Measurements from ENCODE around the gene HTR7. TPM values are rescaled to one million over a fixed set of nuclear protein-coding genes. Genes with fewer than 3 reads are reported as not detected.

Gene HTR7
- total RNA-seq, 1 experiment from 2014 or later, result 1.2 TPM

DNA sequence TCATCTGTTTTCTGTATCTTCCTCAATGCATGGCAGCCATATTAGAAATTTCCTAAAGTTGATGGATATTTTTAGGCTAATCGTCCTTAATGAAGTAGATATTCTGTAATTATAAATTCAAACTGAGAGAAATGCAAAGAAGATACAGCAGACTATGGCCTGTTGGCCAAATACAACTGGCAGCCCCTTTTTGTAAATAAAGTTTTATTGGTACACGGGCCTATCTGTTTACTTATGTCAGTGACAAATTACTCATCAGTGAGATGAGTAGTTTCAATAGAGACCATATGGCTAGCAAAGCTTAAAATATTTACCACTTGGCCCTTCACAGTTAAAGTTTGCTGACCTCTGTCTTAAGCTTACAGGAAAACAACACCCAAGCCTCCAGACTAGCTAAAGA, 112.3 kb downstream of the HTR7 start:
- DNase-seq (ENCODE audit: extremely low read depth, low read depth), result no peak

DNA sequence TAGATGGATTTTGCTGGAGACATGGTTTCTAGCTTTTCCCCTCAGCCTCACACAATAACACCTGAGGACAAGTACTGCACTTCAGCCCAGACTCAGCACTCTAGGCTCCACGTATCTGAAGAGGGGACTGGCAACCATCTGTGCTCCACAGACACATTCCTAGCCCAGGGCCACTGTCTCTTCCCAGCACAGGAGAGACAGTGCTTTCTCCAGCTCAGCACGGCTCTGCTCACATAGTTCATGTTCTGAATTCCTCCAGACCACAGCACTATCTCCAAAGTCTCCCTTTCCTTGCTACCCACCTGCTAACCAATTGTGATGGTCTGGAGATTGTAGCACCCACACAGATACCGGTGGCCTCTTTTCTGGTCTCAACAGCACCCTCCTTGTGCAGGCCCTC, 114.5 kb downstream of the HTR7 start:
- DNase-seq (ENCODE audit: extremely low read depth, low read depth), result no peak

DNA sequence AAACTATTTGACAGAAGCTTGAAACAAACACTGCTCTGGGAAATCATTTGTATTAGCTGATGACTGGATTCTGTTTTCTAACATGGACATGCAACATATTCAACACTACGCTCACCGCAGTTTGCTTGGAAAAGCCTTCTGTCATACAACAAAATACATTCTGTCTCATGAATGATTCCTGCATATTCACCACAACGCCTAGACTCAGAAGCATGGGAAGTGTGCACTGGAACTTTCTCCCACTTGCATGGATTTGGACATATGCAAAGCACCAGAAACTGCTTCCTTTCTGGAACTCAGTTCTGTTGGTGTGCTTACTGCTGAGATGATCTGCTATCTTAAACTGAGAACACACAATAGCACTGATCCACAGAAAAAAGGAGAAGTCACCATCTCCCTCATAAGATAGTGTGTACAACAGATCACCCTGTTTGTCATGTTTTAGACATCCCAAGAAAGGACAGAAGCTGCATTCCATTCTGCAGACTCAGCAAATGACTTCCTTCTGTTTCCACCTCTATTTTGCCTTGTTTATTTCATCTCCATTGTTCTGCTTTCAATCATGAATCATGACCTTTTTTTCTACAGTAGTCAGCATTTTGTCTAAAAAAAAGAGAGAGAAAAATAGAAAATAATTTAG, 115.8 kb downstream of the HTR7 start:
- no peak for DNase-seq (ENCODE audit: extremely low read depth, low read depth)

DNA sequence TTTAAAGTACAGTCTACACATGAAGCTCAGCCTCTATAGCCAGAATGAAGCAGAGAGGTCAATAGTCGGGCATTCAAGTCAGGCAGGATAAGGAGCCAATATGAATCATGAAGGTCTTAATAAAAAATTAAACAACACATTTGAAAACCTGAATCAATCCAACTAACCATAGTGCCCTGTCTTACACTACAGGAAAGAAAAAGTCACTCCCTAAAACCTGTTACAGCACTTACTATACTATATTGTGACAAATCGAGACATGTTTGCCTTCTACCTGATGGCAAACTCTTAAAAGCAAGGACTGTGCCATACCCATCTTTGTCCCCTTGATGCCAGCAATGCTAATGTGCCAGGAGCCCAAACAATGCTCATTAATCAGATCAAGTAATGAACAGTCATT, 117.6 kb downstream of the HTR7 start:
- no peak for DNase-seq (ENCODE audit: extremely low read depth, low read depth)

DNA sequence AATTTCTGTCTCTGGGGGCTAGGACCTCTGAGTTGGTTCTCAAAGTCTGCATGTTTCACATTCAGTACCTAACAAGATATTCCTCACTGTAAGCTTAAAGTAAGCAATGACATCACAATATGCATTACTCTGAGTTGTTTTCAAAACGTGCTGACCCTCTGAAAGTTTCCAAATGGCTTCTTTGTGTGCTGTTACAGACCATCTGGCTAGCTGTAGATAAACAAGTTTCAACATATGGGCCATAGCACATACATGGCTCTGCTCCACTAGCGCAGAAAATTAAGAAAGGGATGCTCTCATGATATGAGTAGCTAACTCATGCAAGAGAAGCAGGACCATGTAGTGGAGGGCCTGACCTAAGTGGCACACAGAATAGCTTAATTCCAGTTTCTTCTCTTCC, 119.0 kb downstream of the HTR7 start:
- no peak for DNase-seq (ENCODE audit: extremely low read depth, low read depth)

DNA sequence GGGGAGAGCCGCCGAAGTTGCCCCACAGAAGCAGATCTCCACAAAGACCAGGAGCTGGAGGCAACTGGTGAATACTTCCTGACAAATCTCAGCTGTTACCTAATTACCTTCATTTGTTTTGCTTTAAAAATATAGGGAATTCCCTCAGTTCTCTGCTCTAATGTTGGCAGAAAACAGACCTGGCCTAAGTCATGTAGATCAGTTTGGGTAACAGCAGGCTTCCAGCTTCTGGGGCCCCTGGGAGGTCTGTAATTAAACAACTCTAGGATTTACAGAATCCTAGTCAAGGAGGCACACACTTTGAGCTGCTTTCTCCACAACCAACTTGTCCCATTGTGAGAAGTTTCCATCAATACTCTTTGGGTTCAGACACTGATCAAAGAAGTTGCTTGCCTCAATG, 123.4 kb downstream of the HTR7 start:
- no peak for DNase-seq (ENCODE audit: extremely low read depth, low read depth)

DNA sequence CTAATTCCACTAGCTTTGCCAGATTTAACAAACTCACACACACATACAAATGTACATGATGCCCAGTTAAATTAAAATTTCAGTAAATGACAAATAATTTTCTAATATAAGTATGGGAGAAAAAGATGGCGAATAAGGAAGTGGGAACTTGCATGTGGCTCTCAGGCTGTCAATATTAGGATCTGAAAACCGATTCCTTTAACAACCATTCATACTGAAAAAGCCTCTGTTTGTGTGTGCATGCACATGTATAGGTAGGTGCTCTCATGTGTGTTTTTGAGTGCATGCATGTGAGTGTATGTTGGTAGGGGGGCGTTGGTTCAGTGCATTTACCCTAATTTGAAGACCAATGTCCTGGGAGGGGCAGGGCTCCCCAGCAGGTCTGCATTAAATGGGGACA, 125.3 kb downstream of the HTR7 start:
- no peak for DNase-seq (ENCODE audit: extremely low read depth, low read depth)

DNA sequence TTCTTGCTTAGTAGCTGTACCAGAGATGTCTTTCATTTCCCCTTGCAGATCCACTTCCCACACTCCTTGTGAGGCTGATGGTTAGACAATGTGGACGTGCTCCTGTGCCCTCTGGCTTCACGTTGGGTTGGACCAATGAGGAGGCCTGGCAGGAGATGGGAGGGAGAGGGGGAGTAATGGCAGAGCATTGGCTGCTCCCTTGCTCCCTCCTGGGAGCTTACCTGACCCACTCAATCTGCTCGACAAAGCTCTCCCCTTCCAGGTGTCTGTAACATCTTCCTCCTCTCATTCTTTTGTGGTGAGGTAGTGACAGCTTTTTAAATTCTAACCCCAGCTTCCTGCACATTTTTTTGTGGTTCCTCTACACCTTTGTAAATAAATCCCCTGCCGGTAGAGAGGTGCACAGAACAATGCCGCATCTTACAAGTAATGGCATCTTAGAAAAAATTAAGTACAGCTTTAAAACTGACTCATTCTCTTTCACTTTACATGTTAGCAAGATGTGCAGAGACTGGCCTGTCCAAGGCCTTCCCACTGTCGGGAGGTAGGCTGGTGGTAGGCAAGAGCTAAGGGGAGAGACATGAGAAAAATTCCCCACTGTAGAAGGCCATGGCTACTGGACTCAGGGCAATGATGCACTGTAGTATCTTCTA, 134.3 kb downstream of the HTR7 start:
- no peak for DNase-seq (ENCODE audit: extremely low read depth, low read depth)

DNA sequence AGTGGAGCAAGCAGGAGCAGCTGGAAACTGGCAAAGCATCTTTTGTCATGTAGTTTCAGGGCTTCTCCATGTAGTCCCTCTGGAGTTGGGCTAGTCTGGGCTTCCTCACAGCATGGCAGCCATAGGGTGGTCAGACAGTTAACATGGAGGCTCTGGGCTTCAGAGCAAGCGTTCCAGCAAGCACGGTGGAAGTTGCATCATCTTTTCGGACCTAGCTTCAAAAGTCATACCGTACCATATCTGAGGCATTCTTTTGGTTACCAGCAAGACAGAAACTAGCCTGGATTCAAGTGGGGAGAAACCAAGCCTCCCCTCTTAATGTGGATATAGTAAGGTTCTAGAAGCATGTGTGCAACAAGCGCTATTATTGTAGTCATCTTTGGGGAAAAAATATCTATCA, 135.0 kb downstream of the HTR7 start:
- no peak for DNase-seq (ENCODE audit: extremely low read depth, low read depth)

DNA sequence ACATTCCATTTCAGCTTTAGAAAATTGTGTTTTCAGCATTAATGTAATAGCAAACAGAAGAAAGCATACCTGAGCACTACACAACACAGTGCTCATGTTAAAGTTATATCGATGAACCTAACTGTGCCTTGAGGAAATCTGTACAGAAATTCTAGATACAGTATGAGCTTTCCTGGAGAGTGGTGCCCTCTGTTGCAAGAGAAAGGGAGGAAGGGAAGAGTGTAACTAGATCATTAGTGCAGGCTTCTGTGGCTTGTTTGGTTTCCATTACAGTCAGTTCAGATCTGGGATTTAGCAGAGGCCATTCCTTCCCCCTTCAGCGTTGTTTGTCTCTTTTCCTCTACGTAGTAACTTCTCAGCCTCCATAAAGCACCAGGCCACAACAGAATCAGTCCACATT, 139.7 kb downstream of the HTR7 start:
- no peak for DNase-seq (ENCODE audit: extremely low read depth, low read depth)

DNA sequence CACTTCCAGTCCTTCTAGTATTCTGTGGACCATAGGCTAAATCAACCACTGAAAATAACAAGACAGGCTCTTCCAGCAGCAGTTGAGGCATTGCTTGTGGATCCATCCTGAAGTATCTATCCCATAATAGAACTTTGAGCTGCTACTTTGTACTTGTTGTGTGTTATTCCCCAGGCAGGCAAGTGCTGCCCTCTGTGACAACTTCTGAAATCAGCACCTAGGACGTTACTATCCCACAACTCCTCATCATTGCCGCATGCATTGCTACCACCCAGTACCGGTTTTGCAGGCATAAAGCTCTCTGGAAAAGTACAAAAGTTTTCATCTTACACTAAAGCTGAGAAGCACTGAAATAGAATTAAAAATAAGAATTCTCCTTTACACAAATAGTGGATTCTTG, 145.3 kb downstream of the HTR7 start:
- DNase-seq (ENCODE audit: extremely low read depth, low read depth), result no peak

DNA sequence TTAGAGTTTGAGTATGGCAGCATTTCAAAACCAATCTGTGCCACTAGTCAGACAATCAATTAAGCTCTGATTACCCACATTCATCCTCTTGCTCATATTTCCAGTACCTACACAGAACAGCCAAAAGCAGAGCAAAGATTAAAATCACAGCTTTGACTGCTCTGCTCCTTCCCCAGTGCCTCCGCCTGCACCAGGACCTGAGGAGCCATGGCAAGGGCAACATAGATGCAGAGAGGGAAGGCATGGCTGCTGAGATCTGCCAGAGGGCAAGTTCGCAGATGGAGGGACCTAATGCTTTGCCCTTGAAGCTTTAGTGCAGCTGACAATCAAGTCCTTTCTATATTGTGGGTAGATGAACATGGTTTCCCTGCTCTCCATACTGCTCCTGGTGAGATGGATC, 148.1 kb downstream of the HTR7 start:
- DNase-seq (ENCODE audit: extremely low read depth, low read depth), result no peak

DNA sequence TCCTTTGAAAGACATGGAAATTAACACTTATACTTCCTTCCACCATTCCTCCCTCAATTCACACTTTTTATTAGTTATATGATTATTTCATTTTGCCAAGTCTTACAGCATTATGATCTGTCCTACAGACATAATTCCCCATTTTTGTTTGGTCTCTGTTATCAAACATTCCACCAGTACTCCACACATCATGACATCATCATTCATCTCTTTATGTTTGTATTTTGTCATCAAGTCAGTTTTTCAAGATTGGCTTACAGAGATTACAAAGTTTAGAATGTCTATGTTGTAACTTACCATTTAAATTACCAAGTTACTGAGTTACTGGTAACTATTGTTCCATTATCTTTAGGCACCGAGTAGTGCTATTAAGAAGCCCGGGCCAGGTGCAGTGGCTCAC, 150.2 kb downstream of the HTR7 start:
- DNase-seq (ENCODE audit: extremely low read depth, low read depth), result no peak

DNA sequence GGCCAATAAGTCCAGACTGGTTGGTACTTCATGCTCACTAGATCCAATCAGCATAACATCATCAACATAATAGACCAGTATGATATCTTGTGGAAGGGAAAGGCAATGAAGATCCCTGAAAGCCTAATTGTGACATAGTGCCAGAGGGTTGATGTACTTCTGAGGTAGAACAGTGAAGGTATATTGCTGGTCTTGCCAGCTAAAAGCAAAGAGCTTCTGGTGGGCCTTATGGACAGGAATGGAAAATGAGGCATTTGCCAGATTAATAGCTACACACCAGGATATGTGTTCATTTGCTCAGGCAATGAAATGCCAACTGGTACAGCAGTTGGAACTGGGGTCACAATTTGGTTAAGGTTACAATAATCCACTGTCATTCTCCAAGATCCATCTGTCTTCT, 156.4 kb downstream of the HTR7 start:
- DNase-seq (ENCODE audit: extremely low read depth, low read depth), result no peak

DNA sequence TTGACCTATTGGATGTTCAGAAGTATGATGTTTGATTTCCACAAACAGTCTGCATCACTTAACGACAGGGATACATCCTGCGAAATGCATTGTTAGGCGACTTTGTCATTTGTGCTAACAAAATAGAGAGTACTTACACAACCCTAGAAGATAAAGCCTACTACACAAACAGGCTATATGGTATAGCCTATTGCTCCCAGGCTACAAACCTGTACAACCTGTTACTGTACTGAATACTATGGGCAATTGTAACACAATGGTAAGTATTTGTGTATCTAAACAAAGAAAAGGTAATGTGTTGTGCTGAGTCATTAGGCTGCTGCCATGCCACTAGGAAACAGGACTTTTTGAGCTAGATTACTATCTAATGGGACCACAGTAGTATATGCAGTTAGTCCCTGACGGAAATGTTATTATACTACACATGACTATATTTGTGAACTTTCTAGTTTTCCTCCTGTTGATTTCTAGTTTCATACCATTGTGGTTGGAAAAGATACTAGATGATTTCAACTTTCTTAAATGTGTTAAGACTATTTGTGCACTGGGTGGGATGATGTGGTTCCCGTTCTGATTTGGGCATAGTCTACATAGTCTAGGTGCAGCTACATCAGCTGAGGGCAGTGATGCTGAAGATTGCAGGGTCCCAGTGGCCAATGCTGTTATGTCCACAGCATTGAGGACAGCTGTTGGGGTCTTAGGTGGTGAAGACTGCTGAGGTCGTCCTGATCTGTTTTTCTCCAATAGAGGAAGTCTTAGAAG, 161.7 kb downstream of the HTR7 start:
- DNase-seq (ENCODE audit: extremely low read depth, low read depth), result no peak

Small RNA genes within 50 kb of the gene (small RNA-seq; reads per million reads assigned to genes)
- 0 reads per million in 2 experiments for gene RF00019

Other genes with a start within 250 kb of the HTR7 start
- gene RPP30, start 13.9 kb upstream of the HTR7 start, total RNA-seq (2014; rRNA removed; shearing (Covaris generic)), result 79.5 and 81.3 TPM in 2 replicates
- gene ANKRD1, start 63.0 kb upstream of the HTR7 start, total RNA-seq (2014; rRNA removed; shearing (Covaris generic)), result 6.8 and 8.2 TPM in 2 replicates